Activated CD8-positive, alpha-beta memory T cell treated with anti-CD3 and anti-CD28 coated beads, Interleukin-2, amount 50 U/mL, for 4 hours (primary cell): ENCODE results near the gene PACSIN1.

Experiments
- DNase-seq: peaks from one replicate; pipeline ENCODE4 v3.0.0-alpha.2; 2020

Gene PACSIN1, protein sequence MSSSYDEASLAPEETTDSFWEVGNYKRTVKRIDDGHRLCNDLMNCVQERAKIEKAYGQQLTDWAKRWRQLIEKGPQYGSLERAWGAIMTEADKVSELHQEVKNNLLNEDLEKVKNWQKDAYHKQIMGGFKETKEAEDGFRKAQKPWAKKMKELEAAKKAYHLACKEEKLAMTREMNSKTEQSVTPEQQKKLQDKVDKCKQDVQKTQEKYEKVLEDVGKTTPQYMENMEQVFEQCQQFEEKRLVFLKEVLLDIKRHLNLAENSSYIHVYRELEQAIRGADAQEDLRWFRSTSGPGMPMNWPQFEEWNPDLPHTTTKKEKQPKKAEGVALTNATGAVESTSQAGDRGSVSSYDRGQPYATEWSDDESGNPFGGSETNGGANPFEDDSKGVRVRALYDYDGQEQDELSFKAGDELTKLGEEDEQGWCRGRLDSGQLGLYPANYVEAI

DNA sequence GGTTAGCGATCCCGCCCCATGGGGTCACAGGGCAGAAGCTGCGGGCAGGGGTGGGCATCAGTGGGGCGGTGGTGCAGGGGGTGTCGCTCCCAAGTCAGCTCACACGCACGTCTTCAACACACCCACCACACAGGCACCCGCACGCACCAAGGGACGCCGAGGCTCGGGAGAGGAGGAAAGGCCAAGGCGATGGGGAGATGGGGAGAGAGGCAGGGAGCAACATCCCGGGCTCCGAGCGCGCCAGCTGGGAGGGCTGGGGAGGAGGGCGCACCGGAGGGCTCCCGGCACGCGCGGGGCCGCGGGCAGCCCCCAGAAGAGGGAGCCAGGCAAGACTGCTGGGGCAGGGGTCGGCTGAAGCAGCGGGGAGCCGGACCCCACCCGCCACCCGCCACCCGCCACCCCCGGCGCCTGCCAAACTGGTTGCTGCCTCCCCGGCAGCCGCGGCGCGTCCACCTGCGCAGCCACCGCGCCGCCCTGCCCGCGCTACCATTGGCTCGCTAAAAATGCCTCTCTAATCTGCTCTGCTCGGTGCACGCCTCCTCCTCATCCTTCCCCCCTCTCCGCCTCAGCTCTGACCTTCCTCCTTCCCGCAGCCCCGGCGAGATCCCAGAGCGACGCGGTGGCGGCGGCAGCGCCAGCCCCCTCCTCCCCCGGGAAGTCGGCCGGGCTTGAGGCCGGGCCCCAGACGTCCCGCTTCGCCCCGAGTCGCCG, at the start of gene PACSIN1:
Gene PACSIN1, plus strand, starts transcription at position 546 of the 711 bp plus-strand sequence. CDS start 60,230 bp downstream, outside the sequence.
- DNase-seq = no peak

DNA sequence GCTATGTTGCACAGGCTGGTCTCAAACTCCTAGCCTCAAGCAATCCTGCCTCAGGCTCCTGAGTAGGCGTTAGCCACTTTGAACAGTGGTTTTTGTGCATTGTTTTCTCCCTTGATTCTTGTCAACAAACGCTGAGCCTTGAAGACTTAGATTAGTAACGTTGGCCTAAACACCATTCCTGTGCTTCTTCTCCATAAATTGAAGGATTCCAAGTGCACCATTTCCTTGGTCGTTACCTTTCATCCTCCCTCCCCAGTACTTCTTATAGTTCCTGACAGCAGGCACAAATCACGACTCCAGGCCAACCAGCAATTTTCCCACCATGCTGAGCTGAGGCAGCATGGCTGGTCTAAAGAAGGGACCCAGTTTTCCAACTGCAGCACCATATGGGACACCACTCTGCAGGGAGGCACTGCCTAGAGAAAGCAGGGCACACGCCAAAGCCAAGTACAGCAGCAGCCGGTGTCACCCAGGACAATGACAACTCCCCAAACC, 49.0 kb upstream of the PACSIN1 start:
- no peak for DNase-seq

DNA sequence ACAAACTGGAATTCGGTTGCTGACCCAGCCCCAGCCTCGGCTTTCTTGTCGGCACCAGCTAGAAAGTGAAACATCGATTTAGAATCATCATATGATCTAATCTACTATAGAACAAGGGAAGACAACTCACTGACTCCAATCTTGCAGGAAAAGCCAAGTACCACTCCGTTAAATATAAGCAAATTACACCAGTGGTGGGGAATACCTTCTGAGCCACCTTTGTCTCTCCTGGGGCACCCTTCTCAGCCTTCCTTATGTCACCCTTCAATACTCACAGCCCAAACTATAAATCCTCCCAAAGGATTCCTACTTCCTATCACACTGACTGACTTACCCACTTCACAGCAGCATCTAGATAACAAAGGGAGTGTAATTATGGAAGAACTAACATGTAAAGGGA, 47.5 kb upstream of the PACSIN1 start:
- DNase-seq = no peak

DNA sequence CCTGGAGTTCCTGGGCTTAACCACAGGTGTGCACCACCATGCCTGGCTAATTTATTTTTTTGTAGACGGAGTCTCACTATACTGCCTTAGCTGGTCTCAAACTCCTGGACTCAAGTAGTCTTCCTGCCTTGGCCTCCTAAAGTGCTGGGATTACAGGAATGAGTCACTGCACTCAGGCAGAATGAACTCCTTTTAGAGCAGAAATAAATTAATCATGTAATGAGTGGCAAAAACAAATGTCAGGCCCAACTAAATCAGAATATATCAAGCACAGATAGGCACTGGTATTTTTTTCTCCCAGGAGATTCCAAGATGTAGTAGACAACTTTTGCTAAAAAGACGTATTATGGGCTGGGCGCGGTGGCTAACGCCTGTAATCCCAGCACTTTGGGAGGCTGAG, 42.6 kb upstream of the PACSIN1 start:
- DNase-seq = no peak

DNA sequence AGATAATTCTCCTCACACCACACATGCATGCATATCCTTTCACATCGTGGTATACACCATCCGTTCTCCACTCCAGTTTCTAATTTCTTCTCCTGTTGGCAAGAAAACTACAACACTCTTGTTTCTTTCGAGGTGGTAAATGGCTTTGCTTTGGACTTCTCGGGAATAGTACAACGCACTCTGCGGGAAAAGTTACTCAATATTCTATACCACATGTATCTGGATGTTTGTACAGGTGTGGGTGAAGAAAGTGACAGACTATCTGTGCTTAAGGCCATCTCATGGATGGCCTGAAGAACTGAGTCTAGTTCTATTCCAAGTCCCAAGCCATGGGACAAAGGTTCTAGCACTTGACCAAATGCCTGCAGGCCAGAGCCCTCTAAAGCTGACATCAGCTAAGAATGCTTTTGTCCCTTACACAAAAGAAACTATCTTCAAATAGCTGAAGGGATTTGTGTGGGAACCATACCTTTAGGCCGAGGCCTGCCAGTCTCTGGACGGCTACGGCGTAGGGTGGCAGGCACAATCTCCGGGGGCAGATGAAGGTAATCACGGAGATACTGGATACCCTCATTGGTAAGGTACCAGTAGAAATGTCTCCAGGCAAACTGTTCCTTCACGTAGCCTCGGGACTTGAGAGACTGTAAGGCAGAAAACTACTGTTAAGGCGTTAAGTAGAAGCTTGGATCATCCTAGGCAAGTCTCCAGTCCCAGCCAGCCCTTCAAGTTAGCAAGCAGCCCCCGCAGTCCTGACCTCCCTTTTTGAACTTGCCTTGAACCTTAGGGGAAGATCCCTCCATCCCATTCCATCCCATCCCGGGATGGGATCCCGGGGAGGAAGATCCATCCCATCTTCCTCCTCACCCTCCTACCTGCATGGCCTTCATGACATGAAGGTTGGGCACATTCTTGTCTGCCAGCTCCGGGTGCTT, 41.4 kb upstream of the PACSIN1 start:
- no peak for DNase-seq

DNA sequence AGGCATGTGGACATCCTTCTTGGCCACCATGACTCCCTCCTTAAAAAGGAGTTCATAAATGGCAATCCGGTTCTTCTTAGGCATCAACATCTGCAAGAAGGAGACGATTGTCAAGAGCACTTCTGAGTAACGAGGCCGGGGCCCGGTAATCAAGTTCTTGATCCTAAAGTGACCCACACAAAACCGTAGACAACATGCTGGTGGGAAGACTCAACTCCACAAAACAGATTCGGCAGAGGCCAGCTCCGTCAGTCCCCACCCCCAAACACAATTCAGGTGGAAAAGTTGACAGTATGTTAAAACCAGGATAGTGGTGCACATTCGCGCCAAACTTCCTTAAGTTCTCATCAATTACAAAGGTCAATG, 40.8 kb upstream of the PACSIN1 start:
- DNase-seq = no peak

DNA sequence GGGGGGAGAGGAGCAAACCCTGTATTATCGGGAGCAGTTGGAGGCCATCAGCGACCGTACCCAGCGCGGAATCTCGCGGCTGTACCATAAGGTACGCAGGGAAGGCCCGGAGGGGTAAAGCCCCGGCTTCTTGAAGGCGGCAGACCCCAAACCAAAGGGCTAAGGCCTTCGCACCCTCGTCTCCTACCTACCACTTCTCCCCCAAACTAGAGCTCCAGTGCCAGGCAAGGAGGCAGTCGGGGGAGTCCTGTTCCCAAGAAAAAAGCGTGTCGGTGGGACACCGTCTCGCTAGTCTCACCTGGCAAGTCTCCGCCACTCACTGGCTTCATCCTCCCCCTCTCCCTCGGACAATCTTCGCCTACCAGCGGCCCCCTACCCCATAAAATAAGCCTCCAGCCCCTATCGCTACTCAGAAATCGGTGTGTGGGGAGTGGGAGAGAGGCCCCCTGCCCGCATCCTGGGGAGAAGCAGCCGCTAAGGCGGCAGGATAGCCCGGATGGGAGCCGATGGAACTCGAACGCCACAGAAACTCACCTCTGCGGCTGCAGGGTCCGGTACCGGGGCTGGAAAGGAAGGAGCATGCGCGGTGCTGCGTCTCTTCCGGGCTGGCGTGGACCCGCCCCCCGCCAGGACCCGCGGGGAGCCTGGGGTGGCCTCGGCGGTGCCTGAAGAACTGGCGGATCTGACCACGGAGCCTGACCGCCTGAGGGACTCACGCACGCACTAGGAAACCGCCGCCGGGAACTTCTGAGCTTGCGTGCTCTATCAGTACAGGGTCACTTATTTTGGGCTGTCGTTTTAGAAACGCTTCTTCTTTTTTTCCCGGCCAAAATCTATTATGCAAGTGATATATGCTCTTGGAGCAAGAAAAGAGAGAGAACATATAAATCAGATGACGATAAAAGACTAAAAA, 40.1 kb upstream of the PACSIN1 start, which contains the start of gene RPS10:
Gene RPS10, minus strand, starts transcription at position 572 of the 913 bp plus-strand sequence. CDS start 848 bp downstream, outside the sequence.
- DNase-seq = peak; percentile 91

DNA sequence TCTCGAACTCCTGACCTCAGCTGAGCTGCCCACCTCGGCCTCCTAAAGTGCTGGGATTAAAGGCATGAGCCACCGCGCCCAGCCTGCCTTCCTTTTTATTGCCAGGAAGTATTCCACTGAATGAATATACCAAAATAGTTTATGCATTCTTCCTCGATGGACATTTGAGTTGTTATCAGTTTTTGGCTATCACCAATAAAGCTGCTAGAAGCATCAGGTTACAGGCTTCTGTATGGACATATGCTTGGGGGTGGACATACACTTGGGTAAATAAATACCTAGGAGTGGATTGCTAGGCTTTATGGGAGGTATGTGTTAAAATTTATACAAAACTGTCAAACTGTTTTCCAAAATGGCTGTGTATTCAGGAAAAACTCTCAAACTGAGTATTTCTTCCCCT, 30.0 kb upstream of the PACSIN1 start:
- no peak for DNase-seq

DNA sequence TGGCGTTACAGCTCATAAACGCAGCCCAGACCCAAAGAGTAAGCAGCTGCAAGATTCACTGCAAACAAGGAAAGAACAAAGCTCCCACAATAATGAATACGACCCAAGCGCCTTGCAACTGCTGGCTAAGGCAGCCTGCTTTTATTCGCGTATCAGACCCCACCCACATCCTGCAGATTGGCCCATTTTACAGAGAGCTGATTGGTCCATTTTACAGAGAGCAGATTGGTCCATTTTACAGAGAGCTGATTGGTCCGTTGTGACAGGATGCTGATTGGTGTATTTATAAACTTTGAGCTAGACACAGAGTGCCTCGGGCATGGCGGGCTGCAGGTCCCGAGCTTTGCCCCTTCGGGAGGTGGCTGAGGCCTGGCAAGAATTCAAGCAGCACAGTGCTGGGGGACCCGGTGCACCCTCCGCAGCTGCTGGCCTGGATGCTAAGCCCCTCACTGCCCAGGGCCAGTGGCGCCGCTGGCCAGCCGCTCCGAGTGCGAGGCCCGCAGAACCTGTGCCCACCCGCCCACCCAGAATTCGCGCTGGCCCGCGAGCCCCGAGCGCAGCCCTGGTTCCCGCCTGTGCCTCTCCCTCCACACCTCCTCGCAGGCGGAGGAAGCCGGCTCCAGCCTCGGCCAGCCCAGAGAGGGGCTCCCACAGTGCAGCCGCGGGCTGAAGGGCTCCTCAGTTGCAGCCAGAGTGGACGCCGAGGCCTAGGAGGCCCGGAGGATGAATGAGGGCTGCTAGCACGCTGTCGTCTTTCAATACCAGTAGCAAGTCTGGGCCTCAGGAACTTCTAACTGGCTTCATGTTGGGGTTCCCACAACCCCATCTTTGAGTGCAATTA, 28.9 kb upstream of the PACSIN1 start:
- no peak for DNase-seq

DNA sequence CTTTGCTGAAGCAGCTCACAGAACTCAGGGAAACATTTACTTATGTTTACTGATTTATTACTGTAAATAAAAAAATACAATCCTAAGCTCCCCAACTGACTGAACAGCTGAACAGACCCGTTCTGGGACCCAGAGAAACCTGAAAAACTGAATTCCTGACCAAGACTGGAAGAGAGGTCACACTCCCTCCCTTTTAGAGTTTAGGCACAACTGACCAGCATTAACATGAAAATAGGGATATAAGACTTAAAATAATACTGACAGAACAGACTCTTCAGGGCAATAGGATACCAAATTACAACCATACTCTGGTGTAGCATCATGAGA, 28.3 kb upstream of the PACSIN1 start:
- no peak for DNase-seq

DNA sequence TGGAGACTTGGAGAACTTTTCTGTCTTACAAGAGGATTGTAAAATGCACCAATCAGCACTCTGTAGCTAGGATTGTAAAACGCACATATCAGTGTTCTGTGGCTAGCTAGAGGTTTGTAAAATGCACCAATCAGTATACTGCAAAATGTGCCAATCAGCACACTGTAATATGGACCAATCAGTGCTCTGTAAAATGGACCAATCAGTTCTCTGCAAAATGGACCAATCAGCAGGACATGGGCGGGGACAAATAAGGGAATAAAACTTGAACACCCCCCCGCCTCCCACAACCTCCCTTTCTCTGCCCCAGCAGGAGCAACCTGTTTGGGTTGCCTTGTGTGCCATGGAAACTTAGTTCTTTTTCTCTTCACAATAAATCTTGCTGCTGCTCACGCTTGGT, 27.2 kb upstream of the PACSIN1 start:
- DNase-seq = no peak

DNA sequence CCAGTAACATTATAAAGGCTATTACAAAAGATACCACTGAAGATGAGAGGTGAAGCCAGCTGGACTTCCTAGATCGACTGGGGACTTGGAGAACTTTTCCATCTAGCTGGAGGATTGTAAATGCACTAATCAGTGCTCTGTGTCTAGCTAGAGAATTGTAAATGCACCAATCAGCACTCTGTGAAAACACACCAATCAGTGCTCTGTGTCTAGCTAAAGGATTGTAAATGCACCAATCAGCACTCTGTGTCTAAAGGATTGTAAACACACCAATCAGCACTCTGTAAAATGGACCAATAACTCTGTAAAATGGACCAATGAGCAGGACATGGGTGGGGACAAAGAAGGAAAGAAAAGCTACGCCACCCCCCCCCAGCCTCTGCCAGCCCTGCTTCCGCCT, 26.4 kb upstream of the PACSIN1 start:
- no peak for DNase-seq

DNA sequence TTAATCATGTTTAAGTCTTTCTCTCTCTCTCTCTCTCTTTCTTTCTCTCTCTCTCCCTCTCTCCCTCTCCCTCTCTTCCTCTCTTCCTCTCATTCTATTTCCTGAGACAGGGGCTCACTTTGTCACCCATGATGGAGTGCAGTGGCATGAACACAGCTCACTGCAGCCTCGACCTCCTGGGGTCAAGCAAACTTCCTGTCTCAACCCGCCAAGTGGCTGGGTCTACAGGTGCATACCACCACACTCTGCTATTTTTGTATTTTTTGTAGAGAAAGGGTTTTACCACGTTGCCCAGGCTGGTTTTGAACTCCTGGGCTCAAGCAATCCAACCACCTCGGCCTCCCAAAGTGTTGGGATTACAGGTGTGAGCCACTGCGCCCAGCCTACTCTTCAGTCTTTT, 24.4 kb upstream of the PACSIN1 start:
- no peak for DNase-seq

DNA sequence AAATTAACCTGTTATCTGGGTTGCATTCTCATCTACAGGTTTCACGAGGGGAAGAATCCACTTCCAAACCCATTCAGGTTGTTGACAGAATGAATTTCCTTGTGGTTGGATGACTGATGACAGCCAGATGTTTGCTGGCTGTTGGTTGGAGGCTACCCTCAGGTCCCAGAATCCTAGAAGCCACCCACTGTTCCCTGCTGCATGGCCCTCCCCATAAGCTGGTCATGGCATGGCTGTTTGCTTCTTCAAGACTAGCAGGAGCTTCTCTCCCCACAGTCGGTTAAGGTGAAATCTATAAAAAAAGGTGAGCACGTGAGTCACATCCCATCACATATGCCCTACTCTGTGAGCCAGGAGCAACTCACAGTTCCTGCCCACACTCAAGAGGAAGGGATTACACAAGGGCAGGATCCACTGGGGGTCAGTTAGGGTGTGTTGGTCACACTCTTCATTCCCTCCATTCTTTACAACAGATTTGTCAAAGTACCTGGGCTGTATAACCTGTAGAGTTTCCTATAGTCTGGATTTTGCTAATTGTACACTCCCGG, 20.5 kb upstream of the PACSIN1 start:
- no peak for DNase-seq

DNA sequence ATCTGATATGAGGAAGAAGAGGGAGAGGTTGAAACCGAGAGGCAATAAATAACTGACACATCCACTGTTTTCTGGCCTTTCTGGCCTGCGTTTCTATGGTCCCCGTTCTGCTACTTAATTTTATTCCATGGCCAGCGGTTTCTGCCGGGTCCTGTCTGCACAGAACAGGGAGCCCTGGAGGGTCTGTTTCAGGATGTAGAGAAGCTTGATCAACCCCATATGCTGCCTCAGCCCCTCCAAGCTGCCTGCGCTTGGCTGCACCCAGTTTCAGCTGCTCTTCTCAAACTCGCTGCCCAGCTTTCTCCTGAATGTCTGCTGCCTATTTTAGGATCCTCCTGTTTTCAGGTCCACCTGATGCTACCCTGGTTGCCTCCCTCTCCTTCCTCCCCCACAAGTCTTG, 18.5 kb upstream of the PACSIN1 start:
- DNase-seq = no peak

DNA sequence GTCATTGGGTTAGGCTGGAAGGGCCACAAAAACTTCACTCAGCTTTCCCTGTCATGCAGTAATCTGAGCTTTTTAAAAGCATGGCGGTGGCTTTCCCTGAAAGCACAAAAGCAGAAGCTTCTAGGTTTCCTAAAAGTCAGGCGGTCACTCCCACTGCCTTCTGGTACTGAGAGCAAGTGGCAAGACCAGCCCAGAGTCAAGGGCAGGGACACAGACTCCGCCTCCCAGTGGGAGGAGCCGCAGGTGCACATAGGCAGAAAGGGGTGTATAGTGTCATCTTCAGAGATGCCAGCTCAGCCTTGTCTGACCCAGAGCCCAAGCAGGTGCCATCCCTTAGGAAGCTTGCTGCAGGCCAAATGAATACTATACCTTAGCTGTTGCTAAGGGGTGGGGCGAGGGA, 18.0 kb upstream of the PACSIN1 start:
- no peak for DNase-seq

DNA sequence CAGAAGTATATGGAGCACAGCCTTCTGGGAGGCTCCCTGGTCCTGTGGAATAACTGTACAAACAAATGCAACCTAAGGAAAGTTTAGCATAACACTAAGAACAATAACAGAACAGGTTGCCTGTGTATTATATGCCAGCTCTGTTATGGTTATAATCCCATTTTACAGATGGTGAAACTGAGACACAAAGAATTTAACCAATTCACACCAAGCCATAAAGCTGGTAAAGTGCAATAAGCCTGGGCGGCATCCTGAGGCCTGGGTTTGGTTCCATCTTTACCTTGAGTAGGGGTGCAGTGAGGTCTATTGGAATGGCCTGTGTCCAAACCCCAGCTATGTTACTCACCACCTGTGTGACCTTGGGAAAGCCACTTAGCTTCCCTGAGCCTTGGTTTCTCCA, 14.7 kb upstream of the PACSIN1 start:
- no peak for DNase-seq

DNA sequence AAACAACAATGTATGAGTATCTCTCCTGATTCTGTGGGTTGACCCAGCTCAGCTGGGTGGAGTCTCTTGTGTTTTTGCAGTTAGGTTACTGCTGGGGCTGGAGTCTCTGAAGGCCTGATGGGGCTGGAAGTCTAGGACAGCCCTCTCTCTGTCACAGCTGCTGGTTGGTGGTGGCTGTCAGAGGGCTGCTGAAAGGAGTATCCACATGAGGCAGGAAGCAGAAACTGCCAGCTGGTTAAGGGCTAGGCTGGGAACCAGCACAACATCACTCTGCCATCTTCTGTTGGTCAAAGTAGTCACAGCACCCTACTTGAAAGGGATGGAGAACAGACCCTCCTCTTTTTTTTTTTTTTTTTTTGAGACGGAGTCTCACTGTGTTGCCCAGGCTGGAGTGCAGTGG, 10.0 kb upstream of the PACSIN1 start:
- DNase-seq = no peak

DNA sequence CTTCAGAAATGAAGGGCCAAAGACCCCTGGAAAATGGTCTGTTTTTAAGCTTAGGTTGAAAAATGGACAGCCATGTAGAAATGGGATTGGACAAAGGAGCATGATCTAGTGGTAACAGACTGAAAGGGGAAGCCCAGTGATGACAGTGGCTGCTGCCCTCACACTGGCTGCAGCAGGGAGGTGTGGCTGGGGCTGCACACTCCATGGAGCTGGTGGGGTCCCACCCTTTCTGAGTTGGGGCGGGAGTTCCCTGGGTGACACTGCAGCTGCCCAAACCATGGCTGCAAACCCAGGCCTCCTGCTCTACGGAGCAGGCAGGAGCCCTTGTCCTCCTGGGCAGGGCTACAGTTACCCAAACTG, 8.5 kb upstream of the PACSIN1 start:
- DNase-seq = no peak
